ENCODE data around the gene KIF26B. TPM values are rescaled to one million over a fixed set of nuclear protein-coding genes. Genes with fewer than 3 reads are reported as not detected.
"Not testable (repeated sequence)": the region's sequence is repeated elsewhere in the genome, so short reads cannot be mapped to it uniquely, and the experiment has no call there.

Gene KIF26B
- total and polyA plus RNA-seq, 8 donors: 0.27 to 4.5 (median 0.63) TPM

DNA sequence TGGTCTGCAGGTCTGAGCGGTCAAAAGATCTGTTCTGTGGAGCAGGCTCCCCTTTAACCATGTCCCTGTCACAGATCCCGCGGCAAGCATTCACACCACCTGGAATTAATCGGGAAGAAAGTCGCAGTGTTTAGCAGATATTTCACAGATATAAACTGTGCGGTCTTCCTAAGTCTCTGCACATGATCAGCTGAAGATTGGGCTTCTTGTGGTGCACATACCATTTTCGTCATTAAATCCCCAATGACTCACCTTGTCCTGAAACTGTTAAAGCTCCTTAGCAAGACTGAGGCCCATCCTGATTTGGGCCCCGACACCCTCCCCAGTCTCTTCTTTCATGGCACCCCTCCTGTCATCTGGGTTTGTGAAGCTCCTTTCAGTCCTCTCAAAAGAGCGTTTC is 158.8 kb downstream of the KIF26B start:
- FAIRE-seq: no peak
- H3K4me3 ChIP-seq: no peak overlapping the region
- H3K27me3 ChIP-seq: no peaks in the 10 kb centered on the region
- H3K4me1 ChIP-seq: no peaks in the 10 kb centered on the region
- intact Hi-C loops (cut with DNase I): no loop called here
- H3K9me3 ChIP-seq: no peaks in the 10 kb centered on the region
- no peak for DNase-seq
- H3K36me3 ChIP-seq: no peaks in the 10 kb centered on the region
- no peak for ATAC-seq
- TF ChIP-seq, protein P1, sequence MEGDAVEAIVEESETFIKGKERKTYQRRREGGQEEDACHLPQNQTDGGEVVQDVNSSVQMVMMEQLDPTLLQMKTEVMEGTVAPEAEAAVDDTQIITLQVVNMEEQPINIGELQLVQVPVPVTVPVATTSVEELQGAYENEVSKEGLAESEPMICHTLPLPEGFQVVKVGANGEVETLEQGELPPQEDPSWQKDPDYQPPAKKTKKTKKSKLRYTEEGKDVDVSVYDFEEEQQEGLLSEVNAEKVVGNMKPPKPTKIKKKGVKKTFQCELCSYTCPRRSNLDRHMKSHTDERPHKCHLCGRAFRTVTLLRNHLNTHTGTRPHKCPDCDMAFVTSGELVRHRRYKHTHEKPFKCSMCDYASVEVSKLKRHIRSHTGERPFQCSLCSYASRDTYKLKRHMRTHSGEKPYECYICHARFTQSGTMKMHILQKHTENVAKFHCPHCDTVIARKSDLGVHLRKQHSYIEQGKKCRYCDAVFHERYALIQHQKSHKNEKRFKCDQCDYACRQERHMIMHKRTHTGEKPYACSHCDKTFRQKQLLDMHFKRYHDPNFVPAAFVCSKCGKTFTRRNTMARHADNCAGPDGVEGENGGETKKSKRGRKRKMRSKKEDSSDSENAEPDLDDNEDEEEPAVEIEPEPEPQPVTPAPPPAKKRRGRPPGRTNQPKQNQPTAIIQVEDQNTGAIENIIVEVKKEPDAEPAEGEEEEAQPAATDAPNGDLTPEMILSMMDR (IDR thresholded peaks at IDR 0.05): no peak
- no peak overlapping the region for H3K27ac ChIP-seq
- 87 to 98% methylated on average over 9 of the region's 9 CpGs for WGBS, 2 donors

DNA sequence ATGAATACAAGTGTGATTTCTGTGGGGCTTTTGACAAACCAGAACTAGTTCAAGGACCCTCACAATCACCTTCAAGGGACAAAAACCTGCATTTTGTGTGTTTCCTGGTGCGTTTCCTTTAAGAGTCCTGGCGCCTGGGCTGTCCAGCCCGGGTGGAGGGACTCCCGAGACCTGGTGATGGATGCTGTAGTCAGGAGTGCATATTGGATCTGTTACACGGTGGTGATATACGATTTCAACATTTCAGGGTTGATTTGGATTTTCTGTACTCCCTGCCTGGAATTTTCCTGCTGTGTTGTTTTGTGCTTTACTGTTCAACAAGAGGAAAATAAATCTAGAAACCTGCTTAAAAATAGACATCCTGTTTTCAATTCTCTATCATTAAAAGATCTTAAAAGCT is 162.0 kb downstream of the KIF26B start:
- 64 to 69% methylated on average over 6 of the region's 6 CpGs for WGBS, 2 donors
- FAIRE-seq (no peak), ATAC-seq (no peak), DNase-seq (no peak)
- TF ChIP-seq, protein P1 (IDR thresholded peaks at IDR 0.05): no peak
- Histone ChIP-seq H3K9me3 (no peaks in the 10 kb centered on the region), H3K36me3 (no peaks in the 10 kb centered on the region), H3K4me3 (no peak overlapping the region), H3K4me1 (no peaks in the 10 kb centered on the region), H3K27ac (no peak overlapping the region), H3K27me3 (no peaks in the 10 kb centered on the region)
- intact Hi-C loops (cut with DNase I): no loop called here

DNA sequence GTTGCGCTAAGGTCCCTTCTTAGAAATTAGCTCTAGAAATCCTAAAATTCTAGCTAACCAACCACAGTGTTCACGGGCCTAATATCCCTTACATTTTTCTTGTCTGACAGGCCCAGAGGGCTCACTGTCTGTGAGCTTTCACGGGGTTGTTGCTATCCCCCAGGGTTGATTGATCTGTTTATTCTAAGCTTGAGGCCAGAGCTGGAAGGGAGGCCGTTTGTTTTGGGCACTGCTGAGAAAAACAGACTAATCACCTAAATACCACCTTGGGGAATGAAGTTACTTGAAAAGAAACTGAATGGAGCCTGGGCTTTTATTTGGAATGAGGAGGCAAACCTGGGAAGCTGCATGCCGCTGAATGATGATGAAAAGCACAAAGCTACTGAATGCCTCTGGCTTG is 162.4 kb downstream of the KIF26B start:
- FAIRE-seq (no peak), DNase-seq (no peak), ATAC-seq (no peak)
- intact Hi-C loops (cut with DNase I): no loop called here
- Histone ChIP-seq H3K36me3 (no peaks in the 10 kb centered on the region), H3K27ac (no peak overlapping the region), H3K4me3 (no peak overlapping the region), H3K9me3 (no peaks in the 10 kb centered on the region), H3K27me3 (no peaks in the 10 kb centered on the region), H3K4me1 (no peaks in the 10 kb centered on the region)
- TF ChIP-seq, protein P1 (IDR thresholded peaks at IDR 0.05): no peak
- 43 to 46% methylated on average over 5 of the region's 5 CpGs for WGBS, 2 donors

DNA sequence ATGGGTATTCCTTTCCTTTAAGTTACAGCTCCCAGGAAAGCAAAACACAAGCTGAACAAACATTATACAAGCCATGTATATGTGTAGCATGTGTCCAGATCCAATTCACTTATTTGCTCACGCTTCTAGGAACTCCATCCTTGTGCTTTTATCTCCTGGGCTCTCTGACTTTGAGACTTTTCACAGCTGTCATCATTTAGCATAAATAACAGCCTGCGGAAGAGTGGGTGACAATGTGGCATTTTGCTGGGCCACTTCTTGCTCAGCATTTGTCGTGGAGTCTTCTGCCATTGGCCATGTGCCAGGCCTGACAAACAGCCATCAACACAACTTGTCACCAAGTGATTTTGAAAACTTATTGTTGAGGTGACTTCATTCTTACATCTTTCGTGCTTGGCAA is 164.3 kb downstream of the KIF26B start:
- no peak for DNase-seq
- ATAC-seq: no peak
- no peaks in the 10 kb centered on the region for H3K9me3 ChIP-seq
- H3K27me3 ChIP-seq: no peaks in the 10 kb centered on the region
- H3K4me1 ChIP-seq: no peaks in the 10 kb centered on the region
- FAIRE-seq: no peak
- intact Hi-C loops (cut with DNase I): no loop called here
- TF ChIP-seq, protein P1 (IDR thresholded peaks at IDR 0.05): no peak
- 53 to 55% methylated on average over 4 of the region's 4 CpGs for WGBS, 2 donors
- no peak overlapping the region for H3K27ac ChIP-seq
- H3K36me3 ChIP-seq: no peaks in the 10 kb centered on the region
- H3K4me3 ChIP-seq: no peak overlapping the region

DNA sequence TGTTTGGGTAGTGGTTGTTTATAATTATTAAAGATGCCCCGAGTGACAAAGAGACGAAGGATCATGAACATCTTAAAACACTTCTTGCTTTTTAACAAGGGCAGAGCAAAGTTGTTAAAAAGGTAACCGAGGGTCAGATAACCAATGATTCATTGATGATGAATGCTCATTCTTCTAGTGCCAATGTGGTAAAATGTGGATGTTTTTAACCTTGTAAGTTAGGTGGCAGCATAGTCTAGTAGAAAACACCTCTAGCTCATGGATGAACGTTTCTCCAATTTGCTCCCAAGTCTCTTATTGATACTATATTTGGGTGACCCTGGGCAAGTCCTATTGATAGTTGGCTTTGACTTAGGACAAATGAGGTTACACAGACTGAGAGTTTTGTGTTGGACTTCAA is 167.9 kb downstream of the KIF26B start:
- Histone ChIP-seq H3K4me1 (no peaks in the 10 kb centered on the region), H3K27ac (no peak overlapping the region), H3K36me3 (no peaks in the 10 kb centered on the region), H3K4me3 (no peak overlapping the region), H3K9me3 (no peaks in the 10 kb centered on the region), H3K27me3 (no peaks in the 10 kb centered on the region)
- no peak for ATAC-seq
- intact Hi-C loops (cut with DNase I): no loop called here
- DNase-seq: no peak
- no peak for FAIRE-seq
- 49 to 55% methylated on average over 4 of the region's 4 CpGs for WGBS, 2 donors
- TF ChIP-seq, protein P1 (IDR thresholded peaks at IDR 0.05): no peak

DNA sequence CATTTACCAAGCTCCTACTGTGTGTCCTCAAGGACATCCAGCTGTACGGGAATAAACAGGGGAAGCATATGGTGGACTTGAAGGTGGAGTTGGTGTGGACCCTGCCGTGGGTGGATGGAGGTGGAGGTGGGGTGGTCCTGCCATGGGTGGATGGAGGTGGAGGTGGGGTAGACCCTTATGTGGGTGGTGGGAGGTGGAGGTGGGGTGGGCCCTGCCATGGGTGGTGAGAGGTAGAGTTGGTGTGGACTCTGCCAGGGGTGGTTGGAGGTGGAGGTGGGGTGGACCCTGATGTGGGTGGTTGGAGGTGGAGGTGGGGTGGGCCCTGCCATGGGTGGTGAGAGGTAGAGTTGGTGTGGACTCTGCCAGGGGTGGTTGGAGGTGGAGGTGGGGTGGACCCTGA is 169.0 kb downstream of the KIF26B start:
- H3K4me1 ChIP-seq; H3K4me3 ChIP-seq; intact Hi-C loops (cut with DNase I); H3K27ac ChIP-seq; H3K36me3 ChIP-seq; FAIRE-seq; H3K27me3 ChIP-seq; DNase-seq; H3K9me3 ChIP-seq; ATAC-seq: not testable (repeated sequence)
- WGBS, 2 donors: 61 to 85% methylated on average over 2 of the region's 2 CpGs

Data from pancreas (tissue), 10 donors.